Measurements from ENCODE around the gene GPC5.

- TF ChIP-seq CTCF (IDR thresholded peaks at IDR 0.05 in 4 of 5, conservative IDR thresholded peaks at IDR 0.05 in 1 of 5) (no peak), POLR2A (IDR thresholded peaks at IDR 0.05) (no peak)
Observed at GRCh38 chr13:91358387-91358782, 40.0 kb upstream of the GPC5 start.

All from gastrocnemius medialis (tissue), 4 donors.